Measurements from ENCODE around the gene ASB7. TPM values are rescaled to one million over a fixed set of nuclear protein-coding genes. Genes with fewer than 3 reads are reported as not detected.

The ASB7 gene
- total and polyA plus RNA-seq, 8 donors = 10.8 to 14.6 (median 13.2) TPM

DNA sequence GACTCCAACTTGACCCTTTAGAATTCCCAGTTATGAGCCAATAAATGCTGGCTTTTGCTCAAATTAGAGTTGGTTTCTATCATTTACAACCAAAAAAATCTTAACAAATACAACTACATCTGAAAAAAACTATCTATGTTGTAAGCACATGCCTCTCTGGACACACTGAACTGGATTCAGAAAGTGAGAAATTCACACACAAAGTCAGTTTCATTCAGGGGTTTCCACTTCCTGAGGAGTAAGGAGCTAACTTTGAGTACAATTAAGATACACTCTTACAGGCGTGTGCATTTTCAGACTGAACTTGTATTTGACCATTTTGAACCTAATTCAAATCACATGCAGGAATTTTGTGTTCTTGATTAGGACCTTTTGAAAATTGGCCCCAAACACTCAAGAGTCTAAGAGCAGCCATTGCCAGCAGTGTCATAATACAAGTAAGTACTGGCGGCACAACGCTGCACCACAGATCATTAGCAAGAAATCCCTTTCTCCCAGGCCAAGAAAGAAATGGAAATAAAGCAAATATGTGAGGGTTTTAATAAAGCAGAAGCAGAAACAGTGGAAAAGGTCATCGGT is 31.6 kb upstream of the ASB7 start:
- no peaks in the 10 kb centered on the region for H3K27me3 ChIP-seq
- peak in 2 of 4 donors; percentile 64 to 65 for DNase-seq
- no peaks in the 10 kb centered on the region for H3K9me3 ChIP-seq
- no peak overlapping the region for H3K4me3 ChIP-seq
- no peak overlapping the region for H3K27ac ChIP-seq
- no peak for TF ChIP-seq CTCF (IDR thresholded peaks at IDR 0.05)
- H3K36me3 ChIP-seq = peaks cover 0 to 53% of the 10 kb centered on the region in 2 donors
- H3K4me1 ChIP-seq = peaks cover 0 to 17% of the 10 kb centered on the region in 2 donors
- intact Hi-C loops (cut with DNase I) = loop anchor here in 1 of 2 donors (5.0 kb wide), 1 partner anchor 224 kb away; no protein-coding TSS in a partner anchor
- ATAC-seq = no peak

DNA sequence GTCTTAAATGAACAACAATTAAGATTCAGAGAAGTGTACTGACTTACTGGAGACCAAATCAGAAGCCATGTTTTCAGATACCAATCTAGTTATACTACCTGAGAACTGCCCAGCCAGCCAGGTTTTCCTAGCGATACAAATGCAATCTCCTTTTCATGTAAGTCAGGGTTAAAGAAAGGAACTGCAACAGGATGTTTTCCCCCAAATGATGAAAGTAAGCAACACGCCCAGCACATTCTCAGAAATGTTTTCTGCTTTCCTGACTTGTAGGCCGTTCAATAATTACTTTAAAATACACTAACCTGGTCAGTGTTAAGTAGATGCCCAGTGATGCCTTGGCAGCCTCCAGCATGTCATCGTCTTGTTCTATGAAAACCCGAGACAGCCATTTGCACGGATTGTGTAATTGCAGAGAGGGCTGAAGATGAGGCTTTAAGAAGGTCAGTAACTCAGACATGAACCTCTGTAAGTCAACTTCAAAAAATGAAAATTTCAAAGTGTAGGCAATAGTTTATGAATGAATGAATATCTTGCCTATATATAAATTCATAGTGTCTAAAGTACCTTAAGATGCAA is 30.7 kb upstream of the ASB7 start:
- peak overlapping the region in 1 of 2 donors; percentile 60 for H3K27ac ChIP-seq
- ATAC-seq (no peak), DNase-seq (no peak)
- intact Hi-C loops (cut with DNase I) = loop anchor here in 1 of 2 donors (5.0 kb wide), 1 partner anchor 224 kb away; no protein-coding TSS in a partner anchor
- H3K4me3 ChIP-seq = no peak overlapping the region
- H3K36me3 ChIP-seq = peaks cover 0 to 53% of the 10 kb centered on the region in 2 donors
- peaks cover 0 to 17% of the 10 kb centered on the region in 2 donors for H3K4me1 ChIP-seq
- no peaks in the 10 kb centered on the region for H3K27me3 ChIP-seq
- H3K9me3 ChIP-seq = no peaks in the 10 kb centered on the region
- TF ChIP-seq CTCF (IDR thresholded peaks at IDR 0.05) = no peak

DNA sequence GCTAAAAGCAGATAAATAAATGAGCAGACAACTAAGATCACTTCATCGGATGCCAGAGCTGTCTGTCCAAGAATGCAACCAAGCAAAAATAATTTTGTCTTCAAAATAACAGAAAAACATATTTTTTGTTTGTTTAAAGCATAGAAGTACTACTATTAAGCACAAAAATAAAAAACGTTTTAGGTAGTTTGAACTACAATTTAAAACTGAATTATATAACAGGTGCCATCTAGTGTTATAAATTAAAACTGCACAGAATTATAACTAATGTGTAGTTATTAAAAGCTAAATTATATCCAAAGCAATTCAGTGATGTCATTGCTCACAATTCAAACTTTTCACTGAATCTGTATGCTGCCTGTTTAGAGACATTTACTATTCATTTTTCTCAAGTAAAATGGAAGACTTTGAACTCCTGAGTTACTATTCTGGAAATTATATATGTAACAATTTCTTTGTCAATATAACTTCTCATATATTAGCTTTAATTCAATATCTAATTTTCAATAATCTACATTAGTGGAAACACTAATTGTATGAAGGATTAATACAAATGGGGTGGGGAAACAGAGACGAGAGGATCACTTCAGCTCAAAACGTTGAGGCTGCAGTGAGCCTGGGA is 29.9 kb upstream of the ASB7 start:
- DNase-seq = peak in 1 of 4 donors; percentile 16

DNA sequence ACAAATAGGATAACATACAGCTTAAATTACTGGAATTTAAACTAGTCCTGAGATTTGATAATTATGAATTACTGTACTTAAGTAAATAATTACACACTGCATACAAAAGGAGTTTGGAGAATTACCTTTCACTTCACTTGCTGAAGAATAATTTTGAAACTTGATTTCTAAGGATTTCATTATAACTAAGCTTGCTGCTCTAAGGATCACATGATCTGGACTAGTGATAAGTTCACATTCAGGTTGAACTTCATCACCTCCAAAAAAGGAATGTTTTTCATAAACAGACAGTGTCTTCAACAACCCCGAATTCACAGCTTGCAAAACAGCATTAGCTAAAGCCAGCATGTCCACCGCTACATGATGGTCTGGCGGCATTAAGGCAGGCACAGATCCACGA is 28.9 kb upstream of the ASB7 start:
- no peak for DNase-seq

More for the DNA sequence above, 29.9 kb upstream of the ASB7 start:
- H3K4me3 ChIP-seq = no peak overlapping the region
- H3K4me1 ChIP-seq = peaks cover 0 to 17% of the 10 kb centered on the region in 2 donors
- peak; percentile 37 to 48 for TF ChIP-seq CTCF (IDR thresholded peaks at IDR 0.05)
- no peaks in the 10 kb centered on the region for H3K27me3 ChIP-seq
- H3K27ac ChIP-seq = peak overlapping the region in 1 of 2 donors; percentile 60
- H3K36me3 ChIP-seq = peaks cover 0 to 53% of the 10 kb centered on the region in 2 donors
- ATAC-seq = peak; percentile 49
- intact Hi-C loops (cut with DNase I) = loop anchor here in 1 of 2 donors (5.0 kb wide), 1 partner anchor 225 kb away; no protein-coding TSS in a partner anchor
- no peaks in the 10 kb centered on the region for H3K9me3 ChIP-seq

More for the DNA sequence above, 28.9 kb upstream of the ASB7 start:
- no peak for TF ChIP-seq CTCF (IDR thresholded peaks at IDR 0.05)
- Histone ChIP-seq H3K4me1 (peaks cover 0 to 17% of the 10 kb centered on the region in 2 donors), H3K4me3 (no peak overlapping the region), H3K27ac (no peak overlapping the region), H3K27me3 (no peaks in the 10 kb centered on the region), H3K36me3 (peaks cover 0 to 47% of the 10 kb centered on the region in 2 donors), H3K9me3 (no peaks in the 10 kb centered on the region)
- no peak for ATAC-seq
- intact Hi-C loops (cut with DNase I) = loop anchor here in 1 of 2 donors (5.0 kb wide), 1 partner anchor 226 kb away; no protein-coding TSS in a partner anchor

All from left lung (tissue), 10 donors.